Loucy (cell line): ENCODE measurements around the gene TRABD2B.

Experiments
- CTCF ChIP-seq: fragments of 200-600 bp; sonication (generic); conservative IDR thresholded peaks from 2 replicates; pipeline ENCODE4 v1.5.1; 2014; ENCODE audit warnings: mild to moderate bottlenecking, antibody characterized with exemption, low read length
- EZH2phosphoT487 ChIP-seq: fragments of 200-600 bp; IDR thresholded peaks from 2 replicates; pipeline ENCODE4 v1.6.1; 2018; ENCODE audit warnings: antibody characterized with exemption, mild to moderate bottlenecking, moderate library complexity, borderline replicate concordance

GRCh38 chr1:47887475-47888293 lies 109.5 kb downstream of the TRABD2B start:
- TF ChIP-seq EZH2phosphoT487 (no peak), CTCF (no peak)
